Measurements from ENCODE around the gene TCF7L1. TPM values are rescaled to one million over a fixed set of nuclear protein-coding genes. Genes with fewer than 3 reads are reported as not detected.

TCF7L1 gene
- total RNA-seq, 2 experiments from 2014 or later, result not detected

DNA sequence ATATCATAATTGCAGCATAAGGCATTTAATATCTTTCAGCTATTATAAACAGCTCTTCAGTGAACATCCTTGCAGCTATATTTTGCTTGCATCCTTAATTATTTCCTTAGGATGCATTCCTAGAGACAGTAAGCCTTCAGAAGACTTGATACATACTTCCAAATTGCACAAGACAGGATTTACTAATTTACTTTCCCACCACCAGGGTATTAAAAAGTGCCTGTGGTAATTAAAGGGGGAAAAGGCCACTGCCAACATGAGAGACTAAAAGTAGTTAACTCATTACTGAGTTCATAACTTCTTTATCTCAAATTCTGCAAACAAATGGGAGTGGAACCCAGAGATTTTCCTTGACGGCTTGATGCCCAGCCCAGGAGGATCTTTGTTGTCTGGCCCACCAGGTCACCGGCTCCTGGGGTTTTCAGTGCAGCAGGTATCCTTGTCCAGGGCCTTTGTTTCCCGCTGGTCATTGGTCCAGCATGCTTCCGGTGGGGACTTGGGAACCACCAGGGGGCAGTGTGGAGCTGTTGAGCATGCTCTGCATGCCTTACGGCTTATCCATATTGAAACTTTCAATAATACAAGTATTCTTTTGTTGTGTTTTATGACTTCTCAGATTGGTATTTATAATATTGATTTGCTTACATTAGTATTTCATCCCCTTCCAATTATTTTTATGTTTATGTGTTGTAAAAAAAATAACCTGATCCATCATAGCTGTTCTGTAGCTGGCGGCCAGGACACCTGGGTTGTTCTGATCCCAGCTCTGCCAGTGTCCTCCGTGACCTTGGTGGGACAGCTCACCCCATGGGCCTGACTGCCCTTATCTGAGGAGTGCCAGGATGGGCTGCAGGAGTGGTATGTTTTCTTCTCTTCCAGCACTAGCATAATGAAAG, 133.2 kb downstream of the TCF7L1 start:
- ChIA-PET POLR2A (no interaction called here), CTCF (interaction anchor here (0.6 to 2.2 kb wide), 10 partner anchors 8 to 200 kb away, joined by 3 to 8 read pairs (median 4); no protein-coding TSS in a partner anchor)

DNA sequence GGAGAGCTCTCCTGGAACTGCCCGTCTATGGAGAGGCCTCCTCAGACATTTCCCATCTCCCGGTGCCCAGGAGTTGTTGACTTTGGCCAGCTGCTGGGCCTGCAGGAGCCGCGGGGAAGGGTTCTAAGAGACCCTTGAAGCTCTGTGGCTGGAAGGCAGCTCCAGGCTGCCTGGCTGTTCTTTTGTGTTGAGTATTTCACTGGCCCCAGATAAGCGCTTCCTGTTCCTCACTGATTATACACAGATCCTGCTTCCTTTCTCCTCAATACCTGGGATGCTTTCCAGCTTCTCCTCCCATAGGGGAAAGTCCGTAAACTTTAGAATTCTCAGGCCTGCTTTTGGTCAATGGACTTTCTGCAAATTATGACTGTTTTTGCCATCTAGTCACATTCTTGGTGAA, 136.8 kb downstream of the TCF7L1 start:
- ChIA-PET CTCF (interaction anchor here (1.1 kb wide), 1 partner anchor 15 kb away, joined by 3 read pairs; no protein-coding TSS in a partner anchor), POLR2A (no interaction called here)

DNA sequence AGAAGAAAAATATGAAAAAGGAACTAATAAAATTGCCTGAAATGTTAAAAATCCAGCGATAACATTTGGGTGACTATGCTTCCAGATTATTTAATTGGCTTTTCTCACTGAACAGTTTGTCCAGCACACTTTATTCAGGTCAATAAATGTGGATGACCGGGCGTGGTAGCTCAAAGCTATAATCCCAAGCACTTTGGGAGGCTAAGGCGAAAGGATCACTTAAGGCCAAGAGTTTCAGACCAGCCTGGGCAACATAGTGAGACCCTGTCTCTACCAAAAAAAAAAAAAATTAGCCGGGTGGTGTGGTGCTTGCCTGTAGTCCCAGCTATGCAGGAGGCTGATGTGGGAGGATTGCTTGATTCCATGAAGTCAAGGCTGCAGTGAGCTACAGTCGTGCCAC, 139.2 kb downstream of the TCF7L1 start:
- POLR2A ChIA-PET, result no interaction called here
- CTCF ChIA-PET, result interaction anchor here (0.7 to 1.0 kb wide), 2 partner anchors 28 to 218 kb away, joined by 3 read pairs; no protein-coding TSS in a partner anchor

DNA sequence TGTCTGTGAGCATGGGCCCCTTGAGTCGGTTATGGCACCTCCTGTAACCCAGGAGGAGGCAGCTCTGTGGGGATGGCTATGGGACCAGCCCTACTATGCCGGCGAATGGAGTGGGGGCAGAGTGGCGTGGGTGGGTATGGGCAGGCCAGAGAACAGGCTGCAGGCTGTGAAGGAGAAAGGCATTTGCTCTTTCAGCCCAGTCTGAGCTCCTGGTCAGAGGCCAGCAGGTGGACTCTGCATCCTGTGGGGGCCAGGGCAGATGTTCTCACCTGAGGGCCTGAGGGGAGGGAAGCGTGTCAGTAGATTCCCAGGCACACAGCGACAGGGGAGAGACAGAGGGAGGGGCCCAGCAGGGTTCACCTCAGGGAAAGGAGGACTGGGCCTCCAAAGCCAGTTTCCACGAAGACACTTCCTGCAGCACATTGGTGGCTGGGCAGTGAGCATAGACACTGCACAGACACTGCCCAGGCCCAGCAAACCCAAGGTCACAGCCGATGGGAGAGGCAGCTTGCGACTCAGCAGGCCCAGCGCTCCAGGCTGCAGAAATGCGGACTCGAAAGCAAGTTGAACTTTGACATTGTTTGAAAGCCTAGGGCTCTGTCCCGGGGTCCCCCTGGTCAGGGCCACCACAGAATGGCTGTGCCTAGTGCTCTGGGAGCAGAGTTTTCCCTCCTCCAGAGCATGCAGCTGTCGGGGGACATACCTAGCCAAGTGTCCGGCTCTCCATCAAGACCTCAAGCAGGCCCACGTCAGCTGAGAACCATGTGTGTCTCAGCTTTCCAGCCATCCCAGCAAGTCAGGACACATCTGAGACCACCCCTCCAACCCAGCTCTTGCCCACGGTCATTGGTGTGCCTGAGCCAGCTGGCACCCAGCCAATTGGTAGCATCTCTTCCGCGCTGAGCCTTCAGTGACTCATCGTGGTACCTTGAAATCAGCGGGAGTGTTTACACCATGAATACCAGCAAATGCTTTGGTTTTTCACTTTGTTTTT, 140.8 kb downstream of the TCF7L1 start:
- POLR2A ChIA-PET, result no interaction called here

DNA sequence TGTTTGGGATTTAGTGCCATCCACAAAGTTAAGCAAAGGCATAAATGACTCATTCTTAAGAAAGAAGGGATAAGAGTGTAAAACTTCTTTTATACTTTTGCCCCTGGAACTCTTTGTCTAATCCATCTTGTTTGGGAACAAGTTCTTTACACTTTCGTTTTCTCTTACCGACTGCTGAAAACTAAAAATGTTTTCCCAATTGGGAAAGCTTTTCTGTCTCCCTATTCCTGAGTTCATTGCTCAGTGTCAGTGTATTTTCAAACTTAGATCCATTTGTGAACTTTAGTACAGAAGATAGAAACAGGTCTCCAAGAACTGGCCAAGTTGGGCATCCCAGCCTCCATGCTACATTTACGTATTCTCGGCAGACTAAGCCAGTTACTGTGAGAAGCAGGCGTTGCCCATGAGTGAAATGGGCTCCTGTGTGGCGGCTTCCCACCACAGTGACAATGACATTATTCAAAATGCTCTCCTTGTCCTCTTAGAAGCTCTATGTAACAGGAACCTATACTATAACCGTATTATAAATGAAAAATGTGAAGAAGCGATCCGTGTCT, 142.9 kb downstream of the TCF7L1 start:
- POLR2A ChIA-PET, result no interaction called here
- CTCF ChIA-PET, result interaction anchor here (0.7 to 1.0 kb wide), 2 partner anchors 10 to 547 kb away, joined by 3 to 4 read pairs; no protein-coding TSS in a partner anchor

More for the DNA sequence above, 140.8 kb downstream of the TCF7L1 start:
- CTCF ChIA-PET, result interaction anchor here (1.1 to 1.5 kb wide), 2 partner anchors 9 to 11 kb away, joined by 4 to 5 read pairs; no protein-coding TSS in a partner anchor

DNA sequence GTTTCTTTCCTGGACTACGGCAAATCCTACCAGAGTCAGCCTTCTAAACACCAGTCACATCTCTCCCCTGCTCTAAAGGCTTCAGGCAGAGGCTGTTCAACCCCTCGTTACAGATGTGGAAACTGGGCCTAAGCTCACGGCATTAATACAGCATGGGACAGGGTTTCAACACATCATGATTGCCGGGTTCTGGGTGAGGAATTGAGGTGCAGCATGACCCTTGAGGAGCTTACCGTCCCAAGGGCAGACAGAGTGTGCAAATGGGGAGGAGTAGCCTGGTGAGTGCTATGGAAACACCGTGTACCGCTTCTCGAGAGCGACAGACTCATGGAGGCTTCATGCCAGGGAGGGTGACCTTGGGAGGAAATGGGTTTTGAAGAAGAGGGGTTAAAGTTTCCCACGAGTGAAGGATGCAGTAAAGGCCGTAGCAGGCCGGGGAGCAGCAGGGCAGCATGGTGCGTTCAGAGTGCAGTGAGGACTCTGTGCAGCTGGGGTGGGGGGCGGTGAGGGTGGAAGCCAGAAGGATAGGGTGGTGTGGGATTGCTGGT, 143.5 kb downstream of the TCF7L1 start:
- POLR2A ChIA-PET, result no interaction called here
- CTCF ChIA-PET, result interaction anchor here (1.0 kb wide), 1 partner anchor 10 kb away, joined by 4 read pairs; no protein-coding TSS in a partner anchor

DNA sequence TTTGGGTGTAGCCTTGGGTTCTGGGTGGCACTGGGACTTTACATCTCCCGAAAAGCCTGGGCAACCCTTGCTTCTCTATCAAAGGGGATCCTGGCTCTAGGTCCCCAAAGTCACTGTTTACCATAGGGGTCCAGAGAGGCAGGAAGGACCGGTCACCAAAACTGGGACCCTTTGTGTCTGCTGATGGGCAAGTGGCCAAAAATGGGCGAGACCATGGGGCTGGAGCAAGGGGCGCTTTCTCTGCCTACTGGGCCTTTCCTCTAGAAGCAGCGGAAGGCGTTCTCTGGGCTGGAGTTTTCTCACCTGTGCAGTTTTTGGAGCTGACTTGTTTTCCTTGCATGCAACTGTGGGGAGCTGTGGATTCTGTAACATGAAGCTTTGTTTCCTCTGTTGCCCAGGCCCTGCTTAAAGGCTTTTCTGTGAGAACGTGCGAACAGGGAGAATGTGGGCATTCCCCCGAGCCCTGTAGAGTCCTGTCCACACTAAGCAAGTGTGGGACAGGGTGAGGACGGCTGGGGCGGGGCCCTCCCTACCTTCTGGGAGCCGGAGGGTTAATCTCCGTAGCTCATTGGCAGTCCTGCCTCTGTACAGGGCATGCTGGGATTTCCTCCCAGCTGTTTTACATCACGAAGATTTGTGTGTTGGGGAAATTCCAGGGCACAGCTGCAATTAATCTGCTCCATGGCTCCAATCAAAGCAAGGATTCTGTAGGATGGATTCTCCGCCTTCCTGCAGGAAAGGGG, 144.4 kb downstream of the TCF7L1 start:
- POLR2A ChIA-PET, result no interaction called here
- CTCF ChIA-PET, result interaction anchor here (0.5 kb wide), 1 partner anchor 9 kb away, joined by 5 read pairs; no protein-coding TSS in a partner anchor

DNA sequence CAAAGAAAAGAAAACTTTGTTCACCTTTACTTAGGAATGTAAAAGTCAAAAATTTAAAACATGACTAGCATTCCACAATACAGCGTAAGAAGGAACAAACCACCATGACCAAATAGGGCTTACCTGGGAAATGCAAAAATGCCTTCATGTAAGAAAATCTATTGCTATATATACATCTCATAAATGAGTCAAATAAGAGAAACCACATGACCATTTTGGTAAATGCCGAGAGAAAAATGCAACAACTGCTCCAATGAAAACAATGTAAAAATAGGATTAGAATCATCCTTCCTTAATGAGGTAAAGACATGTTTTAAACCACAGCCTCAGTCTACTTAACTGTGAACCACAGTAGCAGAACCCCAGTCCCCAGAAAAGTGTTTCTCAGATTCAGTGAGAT, 145.2 kb downstream of the TCF7L1 start:
- ChIA-PET CTCF (no interaction called here), POLR2A (no interaction called here)

DNA sequence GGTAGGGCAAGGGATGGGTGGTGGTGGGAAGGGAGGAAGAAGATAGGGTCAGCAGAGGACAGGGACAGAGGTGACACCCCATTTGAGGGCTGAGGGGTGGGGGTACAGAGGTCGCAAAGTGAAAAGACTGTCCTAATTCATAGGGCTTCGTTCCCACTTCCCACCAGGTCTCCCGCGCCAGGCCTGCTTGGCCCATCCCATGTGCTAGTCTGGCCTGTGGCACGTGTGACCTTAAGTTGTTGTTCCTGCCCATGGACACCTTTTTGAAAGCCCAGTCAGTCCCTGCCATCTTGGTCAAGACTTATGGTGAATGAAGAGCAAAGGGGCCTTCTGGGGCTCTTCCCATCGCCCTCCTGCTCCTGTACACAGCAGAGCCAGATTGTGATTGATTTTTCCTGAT, 148.4 kb downstream of the TCF7L1 start:
- ChIA-PET CTCF (no interaction called here), POLR2A (no interaction called here)

DNA sequence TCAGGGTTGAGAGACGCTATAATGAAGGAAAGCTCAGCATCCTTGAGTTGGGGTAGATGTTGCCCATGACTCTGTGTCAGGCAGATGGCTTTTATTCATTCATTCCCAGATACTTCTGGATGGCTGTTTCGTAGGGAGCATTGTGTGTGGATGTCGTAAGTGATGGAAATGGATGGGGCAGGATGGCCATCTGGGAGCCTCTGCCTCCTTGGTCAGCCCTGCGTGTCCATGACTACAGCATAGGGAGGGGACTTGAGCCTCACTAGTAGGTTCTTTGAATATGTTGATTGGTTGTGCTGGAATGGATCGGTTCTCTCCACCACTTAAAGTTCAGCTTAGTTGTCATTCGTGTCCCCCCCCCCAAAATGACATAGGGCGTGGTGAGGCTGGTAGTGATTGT, 149.7 kb downstream of the TCF7L1 start:
- ChIA-PET POLR2A (no interaction called here), CTCF (no interaction called here)

DNA sequence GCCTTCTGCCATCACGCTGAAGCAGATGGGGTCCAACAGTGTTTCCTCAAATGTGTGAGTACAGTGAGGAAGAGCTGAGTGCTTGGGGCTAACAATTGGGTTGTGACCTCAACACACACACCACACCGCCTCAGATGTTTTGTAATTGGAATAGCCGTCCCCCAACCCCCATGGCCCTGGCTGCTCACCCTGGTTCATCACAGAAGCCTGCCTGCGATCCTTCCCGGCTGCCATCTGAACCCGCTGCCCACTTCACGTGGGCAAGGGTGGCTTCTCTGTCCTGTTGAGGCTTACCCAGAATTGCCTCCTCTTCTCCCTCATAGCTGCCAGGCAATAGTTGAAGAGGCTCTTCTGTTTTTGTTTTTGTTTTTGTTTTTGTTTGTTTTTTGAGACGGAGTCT, 150.4 kb downstream of the TCF7L1 start:
- POLR2A ChIA-PET, result no interaction called here
- CTCF ChIA-PET, result interaction anchor here (2.3 kb wide), 1 partner anchor 10 kb away, joined by 5 read pairs; no protein-coding TSS in a partner anchor

DNA sequence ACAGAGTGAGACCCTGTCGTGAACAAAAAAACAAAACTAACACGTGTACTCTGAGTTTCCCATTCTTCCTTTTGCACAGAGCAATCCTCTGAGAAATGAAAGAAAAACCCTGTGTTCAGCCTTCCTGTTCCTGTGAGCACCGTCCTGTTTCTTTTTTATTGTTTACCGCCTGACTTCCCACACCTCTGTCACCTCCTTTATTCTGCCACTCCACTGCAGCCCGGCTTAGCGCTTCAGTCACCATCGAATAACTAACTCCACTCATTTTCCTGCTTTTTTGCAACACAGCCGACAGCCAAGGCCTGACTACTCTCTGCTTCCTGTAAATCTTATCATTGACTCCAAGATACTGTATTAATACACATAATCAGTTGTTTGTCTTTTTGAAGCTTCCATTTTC, 153.7 kb downstream of the TCF7L1 start:
- POLR2A ChIA-PET, result no interaction called here

DNA sequence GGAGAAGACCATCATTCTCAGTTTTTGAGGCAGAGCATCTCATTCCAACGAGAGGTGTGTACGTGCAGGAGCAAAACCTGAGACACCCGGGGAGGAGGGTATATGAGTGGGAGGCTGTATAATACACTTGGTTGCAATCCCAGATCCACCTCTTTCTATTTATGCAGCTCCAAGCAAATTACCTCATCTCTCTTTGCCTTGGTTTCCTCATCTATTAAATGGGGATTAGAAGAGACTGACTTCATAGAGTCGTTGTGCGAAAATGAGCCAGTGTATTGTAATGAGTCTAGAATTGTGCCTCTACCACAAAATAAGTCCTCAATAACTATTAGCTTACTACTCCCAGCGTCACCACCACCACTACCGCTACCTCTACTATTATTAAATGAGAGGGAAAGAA, 154.5 kb downstream of the TCF7L1 start:
- ChIA-PET CTCF (interaction anchor here (1.3 kb wide), 1 partner anchor 13 kb away, joined by 4 read pairs; no protein-coding TSS in a partner anchor), POLR2A (no interaction called here)

More for the DNA sequence above, 153.7 kb downstream of the TCF7L1 start:
- CTCF ChIA-PET, result interaction anchor here (1.3 kb wide), 1 partner anchor 13 kb away, joined by 4 read pairs; no protein-coding TSS in a partner anchor

DNA sequence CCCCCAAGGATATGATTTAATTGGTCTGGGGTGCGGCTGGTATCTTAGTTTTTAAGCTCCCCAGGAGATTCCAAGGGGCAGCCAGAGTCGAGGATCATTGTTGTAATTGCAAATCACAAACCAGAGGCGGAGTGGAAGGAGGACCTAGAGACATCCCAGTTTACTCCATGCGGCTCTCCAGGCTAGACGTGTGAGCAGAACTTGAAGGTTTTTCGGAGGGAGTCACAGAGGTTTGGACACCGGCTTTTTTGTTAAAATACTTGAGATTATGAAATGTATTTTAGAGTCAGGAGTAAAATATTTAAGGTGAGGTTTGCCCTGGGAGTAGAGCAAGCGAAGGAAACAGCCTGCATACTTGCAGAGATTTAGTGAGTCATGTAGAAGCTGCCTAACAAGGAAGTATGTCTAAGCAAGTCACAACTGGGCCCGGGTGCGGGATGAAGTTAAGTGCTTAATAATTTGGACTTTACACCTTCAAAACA, 155.1 kb downstream of the TCF7L1 start:
- CTCF ChIA-PET, result no interaction called here
- POLR2A ChIA-PET, result no interaction called here

DNA sequence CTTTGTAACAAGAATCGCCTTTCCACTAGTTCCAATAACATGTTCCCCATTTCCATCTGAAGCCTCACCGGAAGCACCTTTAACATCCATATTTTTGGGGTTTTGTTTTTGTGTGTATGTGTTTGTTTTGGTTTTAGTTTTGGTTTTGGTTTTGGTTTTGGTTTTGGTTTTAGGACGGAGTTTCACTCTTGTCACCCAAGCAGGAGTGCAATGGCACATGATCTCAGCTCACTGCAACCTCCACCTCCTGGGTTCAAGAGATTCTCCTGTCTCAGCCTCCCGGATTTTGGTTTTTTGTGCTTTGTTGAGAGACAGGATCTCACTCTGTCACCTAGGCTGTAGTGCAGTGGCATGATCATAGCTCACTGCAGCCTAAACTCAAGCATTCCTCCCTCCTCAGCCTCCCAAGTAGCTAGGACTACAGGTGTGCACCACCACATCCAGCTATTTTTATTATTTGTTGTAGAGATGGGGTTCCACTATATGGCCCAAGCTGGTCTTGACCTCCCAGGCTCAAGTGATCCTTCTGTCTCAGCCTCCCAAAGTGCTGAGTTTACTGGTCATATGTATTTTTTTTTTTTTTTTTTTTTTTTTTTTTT, 158.3 kb downstream of the TCF7L1 start:
- ChIA-PET CTCF (interaction anchor here (0.6 to 1.2 kb wide), 3 partner anchors 9 to 366 kb away, joined by 3 to 5 read pairs (median 3); no protein-coding TSS in a partner anchor), POLR2A (no interaction called here)

DNA sequence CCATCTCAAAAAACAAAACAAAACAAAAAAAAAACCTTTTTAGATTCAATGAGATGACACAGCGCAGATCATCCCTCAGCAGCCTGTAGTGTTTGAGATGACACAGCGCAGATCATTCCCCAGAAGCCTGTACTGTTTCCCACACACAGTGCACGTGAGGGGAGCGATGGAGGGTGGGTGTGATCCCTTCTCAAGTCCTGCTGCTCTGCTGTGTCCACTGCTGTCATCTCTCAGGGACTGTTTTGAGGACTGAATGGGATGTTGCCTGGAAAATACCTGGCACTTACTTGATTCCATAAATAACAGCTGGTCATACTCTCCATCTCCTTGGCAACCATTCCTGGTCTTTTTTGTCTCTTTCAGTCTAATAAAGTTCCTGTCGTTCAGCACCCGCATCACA, 168.9 kb downstream of the TCF7L1 start:
- CTCF ChIA-PET, result no interaction called here
- POLR2A ChIA-PET, result no interaction called here

DNA sequence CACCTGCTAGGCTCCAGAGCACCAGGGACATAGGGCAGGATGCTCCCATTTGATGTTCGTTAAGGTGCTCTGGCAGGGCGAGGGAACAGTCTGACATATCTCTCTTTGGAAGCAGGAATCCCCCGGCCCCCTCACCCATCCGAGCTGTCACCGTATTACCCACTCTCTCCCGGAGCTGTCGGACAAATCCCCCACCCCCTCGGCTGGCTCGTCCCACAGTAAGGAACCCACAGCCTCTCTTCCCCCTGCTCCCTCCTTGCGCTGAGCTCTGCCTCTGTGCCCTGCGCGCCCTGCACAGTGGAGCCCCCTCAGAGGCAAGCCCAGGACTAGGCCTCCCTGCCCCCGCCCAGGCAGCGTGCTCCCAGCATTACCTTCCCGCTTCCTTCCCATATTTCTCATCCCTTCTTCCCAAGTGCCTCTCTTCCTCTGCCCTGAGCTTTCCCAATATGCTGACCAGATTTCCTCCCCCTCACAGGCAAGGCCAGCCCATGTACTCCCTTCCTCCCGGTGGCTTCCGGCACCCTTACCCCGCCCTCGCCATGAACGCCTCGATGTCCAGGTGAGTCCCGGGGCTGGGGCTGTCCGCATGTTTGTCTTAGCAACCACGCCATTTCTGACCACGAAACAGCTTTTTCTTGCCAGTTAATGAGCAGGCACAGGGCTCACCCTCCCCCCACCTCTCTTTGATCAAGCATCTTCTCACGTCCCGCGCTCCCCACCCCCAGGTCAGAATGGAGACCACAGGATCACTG, 170.8 kb downstream of the TCF7L1 start:
- ChIA-PET POLR2A (interaction anchor here (0.7 kb wide), 1 partner anchor 178 kb away, joined by 3 read pairs; no protein-coding TSS in a partner anchor), CTCF (interaction anchor here (1.3 kb wide), 1 partner anchor 37 kb away, joined by 4 read pairs; no protein-coding TSS in a partner anchor)

Data from activated CD8-positive, alpha-beta memory T cell treated with anti-CD3 and anti-CD28 coated beads for 36 hours (primary cell).